Motor neuron (in vitro differentiated cells): ENCODE data around the gene THEMIS. TPM values are rescaled to one million over a fixed set of nuclear protein-coding genes. Genes with fewer than 3 reads are reported as not detected.
"Not testable (repeated sequence)": the region's sequence is repeated elsewhere in the genome, so short reads cannot be mapped to it uniquely, and the experiment has no call there.

Experiments used
- ATAC-seq, 8 experiments: fragments of 200-7000 bp; cut with Tn5 transposase; replicated peaks in 6 of 8; 2 replicates each; pipeline ENCODE4 v1.8.0; 2021; ENCODE audit warnings: mild to moderate bottlenecking in 8 of 8, moderate library complexity in 8 of 8
- H3K27ac ChIP-seq, 2 donors: fragments of 250-450 bp; sonication (Bioruptor Pico); 2 replicates each; pipeline ENCODE4 v1.9.0; 2021; ENCODE audit warnings: antibody characterized with exemption in 2 of 2, mild to moderate bottlenecking in 2 of 2, moderate library complexity in 1 of 2
- H3K4me1 ChIP-seq, 2 donors: fragments of 250-450 bp; sonication (Bioruptor Pico); replicated peaks in 1 of 2; 2 replicates each; pipeline ENCODE4 v1.6.1; 2021; ENCODE audit warnings: antibody characterized with exemption in 2 of 2, mild to moderate bottlenecking in 2 of 2, moderate library complexity in 1 of 2
- H3K4me3 ChIP-seq, 5 donors: fragments of 250-450 bp; sonication (Bioruptor Pico); 2 replicates each; pipeline ENCODE4 v1.9.0; 2021; ENCODE audit warnings: antibody characterized with exemption in 5 of 5, mild to moderate bottlenecking in 5 of 5, moderate library complexity in 4 of 5
- WGBS, 10 experiments: fragments of 450-650 bp; shearing (Covaris generic); methylation state at CpG; one replicate each; pipeline ENCODE4 v1.0.0; 2022; 5-methylcytosine and 5-hydroxymethylcytosine counted together
- in situ Hi-C, 9 experiments: fragments of 400-800 bp; cut with MboI; loops; one replicate each; pipeline ENCODE4 v1.15.0; 2021; ENCODE audit warnings: low sequenced_read_pairs in 9 of 9, low pct_unique_long_range_greater_than_20kb in 2 of 9; ENCODE audit not compliant: unreplicated experiment in 9 of 9
- total RNA-seq, 8 experiments: library from RNA; unstranded; fragments of 300-600 nt; gene quantifications; 2 replicates each; pipeline versions ENCODE4 v1.2.3 to v1.2.4, GENCODE V29; 2022

THEMIS gene
- total RNA-seq, 8 experiments from 2014 or later, result 0.05 to 0.57 (median 0.24) TPM; not detected in 3

- no peak overlapping the region for H3K27ac ChIP-seq
- no peaks in the 10 kb centered on the region for H3K4me1 ChIP-seq
- in situ Hi-C loops, result no loop called here
- no peak overlapping the region for H3K4me3 ChIP-seq
- 0 to 100% (median 78%) methylated on average over 1 to 4 of the region's 4 CpGs for WGBS, 10 experiments
- no peak for ATAC-seq
Observed at GRCh38 chr6:127807806-127808517, 92.9 kb downstream of the THEMIS start.

- WGBS, 10 experiments, result 56 to 100% (median 83%) methylated on average over 1 of the region's 1 CpG; no CpG with 5 or more reads in 1 of the 10 experiments
- no peak overlapping the region for H3K4me3 ChIP-seq
- ATAC-seq, result no peak
- no peaks in the 10 kb centered on the region for H3K4me1 ChIP-seq
- H3K27ac ChIP-seq, result no peak overlapping the region
- in situ Hi-C loops, result no loop called here
Observed at GRCh38 chr6:127796713-127797112, 104.1 kb downstream of the THEMIS start.

GRCh38 chr6:127794405-127794804 is 106.5 kb downstream of the THEMIS start:
- Histone ChIP-seq H3K4me1 (no peaks in the 10 kb centered on the region), H3K27ac (no peak overlapping the region), H3K4me3 (no peak overlapping the region)
- in situ Hi-C loops, result no loop called here
- 0 to 100% (median 100%) methylated on average over 1 of the region's 1 CpG; no CpG with 5 or more reads in 3 of the 10 experiments for WGBS, 10 experiments
- ATAC-seq, result no peak

- H3K4me1 ChIP-seq, result no peaks in the 10 kb centered on the region
- no peak overlapping the region for H3K27ac ChIP-seq
- no peak overlapping the region for H3K4me3 ChIP-seq
- WGBS, 10 experiments, result 29 to 100% (median 88%) methylated on average over 1 of the region's 1 CpG; no CpG with 5 or more reads in 5 of the 10 experiments
- in situ Hi-C loops, result no loop called here
- no peak for ATAC-seq
Observed at GRCh38 chr6:127793396-127793795, 107.5 kb downstream of the THEMIS start.

- in situ Hi-C loops, result no loop called here
- 0 to 88% (median 67%) methylated on average over 1 of the region's 1 CpG; no CpG with 5 or more reads in 2 of the 10 experiments for WGBS, 10 experiments
- H3K27ac ChIP-seq, result no peak overlapping the region
- no peak for ATAC-seq
- H3K4me3 ChIP-seq, result no peak overlapping the region
- H3K4me1 ChIP-seq, result no peaks in the 10 kb centered on the region
Observed at GRCh38 chr6:127792616-127793015, 108.2 kb downstream of the THEMIS start.

- in situ Hi-C loops, result no loop called here
- no peaks in the 10 kb centered on the region for H3K4me1 ChIP-seq
- 47 to 90% (median 75%) methylated on average over 2 to 10 of the region's 11 CpGs; no CpG with 5 or more reads in 2 of the 10 experiments for WGBS, 10 experiments
- no peak overlapping the region for H3K4me3 ChIP-seq
- no peak for ATAC-seq
- no peak overlapping the region for H3K27ac ChIP-seq
Observed at GRCh38 chr6:127791779-127792528, 108.9 kb downstream of the THEMIS start.

GRCh38 chr6:127790571-127790970 is 110.3 kb downstream of the THEMIS start:
- no peak for ATAC-seq
- in situ Hi-C loops, result no loop called here
- no peaks in the 10 kb centered on the region for H3K4me1 ChIP-seq
- 8 to 100% (median 67%) methylated on average over 1 to 5 of the region's 5 CpGs; no CpG with 5 or more reads in 1 of the 10 experiments for WGBS, 10 experiments
- H3K27ac ChIP-seq, result no peak overlapping the region
- no peak overlapping the region for H3K4me3 ChIP-seq

- in situ Hi-C loops, result no loop called here
- no peak for ATAC-seq
- Histone ChIP-seq H3K4me3 (no peak overlapping the region), H3K4me1 (no peaks in the 10 kb centered on the region), H3K27ac (no peak overlapping the region)
- 0 to 63% (median 14%) methylated on average over 1 of the region's 1 CpG; no CpG with 5 or more reads in 1 of the 10 experiments for WGBS, 10 experiments
Observed at GRCh38 chr6:127786109-127786508, 114.7 kb downstream of the THEMIS start.

- WGBS, 10 experiments, result 0 to 100% (median 50%) methylated on average over 1 of the region's 1 CpG; no CpG with 5 or more reads in 5 of the 10 experiments
- ATAC-seq, result no peak
- Histone ChIP-seq H3K4me1 (no peaks in the 10 kb centered on the region), H3K27ac (no peak overlapping the region), H3K4me3 (no peak overlapping the region)
- in situ Hi-C loops, result no loop called here
Observed at GRCh38 chr6:127784468-127784867, 116.4 kb downstream of the THEMIS start.

GRCh38 chr6:127781636-127782272 is 119.1 kb downstream of the THEMIS start:
- in situ Hi-C loops, H3K27ac ChIP-seq, H3K4me1 ChIP-seq, H3K4me3 ChIP-seq: not testable (repeated sequence)
- peak in 3 of 8 experiments; percentile 28 to 89 (median 56) for ATAC-seq
- 20 to 79% (median 62%) methylated on average over 1 to 3 of the region's 4 CpGs; no CpG with 5 or more reads in 4 of the 10 experiments for WGBS, 10 experiments

GRCh38 chr6:127776320-127776719 is 124.5 kb downstream of the THEMIS start:
- in situ Hi-C loops, result no loop called here
- no peaks in the 10 kb centered on the region for H3K4me1 ChIP-seq
- H3K4me3 ChIP-seq, result no peak overlapping the region
- WGBS, 10 experiments, result 44 to 85% (median 67%) methylated on average over 1 to 2 of the region's 2 CpGs; no CpG with 5 or more reads in 3 of the 10 experiments
- H3K27ac ChIP-seq, result no peak overlapping the region
- no peak for ATAC-seq

GRCh38 chr6:127775371-127775770 is 125.5 kb downstream of the THEMIS start:
- in situ Hi-C loops, result no loop called here
- WGBS, 10 experiments, result 0 to 100% (median 73%) methylated on average over 1 of the region's 1 CpG; no CpG with 5 or more reads in 1 of the 10 experiments
- Histone ChIP-seq H3K4me1 (no peaks in the 10 kb centered on the region), H3K4me3 (no peak overlapping the region), H3K27ac (no peak overlapping the region)
- no peak for ATAC-seq

- 32 to 100% (median 73%) methylated on average over 1 to 4 of the region's 4 CpGs for WGBS, 10 experiments
- ATAC-seq, result no peak
- no peaks in the 10 kb centered on the region for H3K4me1 ChIP-seq
- no peak overlapping the region for H3K4me3 ChIP-seq
- in situ Hi-C loops, result no loop called here
- H3K27ac ChIP-seq, result no peak overlapping the region
Observed at GRCh38 chr6:127768745-127769144, 132.1 kb downstream of the THEMIS start.
